GM23338 (cell line): ENCODE results near the gene GPHN. TPM values are rescaled to one million over a fixed set of nuclear protein-coding genes. Genes with fewer than 3 reads are reported as not detected.

Experiments
- ATAC-seq: fragments of 200-7000 bp; cut with Tn5 transposase; 3 replicates; pipeline ENCODE4 v1.9.1; 2020
- DNase-seq: peaks from one replicate; pipeline ENCODE4 v3.0.0-alpha.2; 2015; ENCODE audit warnings: low spot score
- H2AFZ ChIP-seq: fragments of 200-600 bp; sonication (generic); 2 replicates; pipeline ENCODE4 v1.8.0; 2016; ENCODE audit warnings: antibody characterized with exemption, mild to moderate bottlenecking, moderate library complexity
- H3F3A ChIP-seq: fragments of 200-600 bp; sonication (generic); replicated peaks from 2 replicates; pipeline ENCODE4 v1.8.0; 2017; ENCODE audit warnings: antibody characterized with exemption, mixed run types, low read depth
- H3K27ac ChIP-seq: fragments of 200-600 bp; sonication (generic); 2 replicates; pipeline ENCODE4 v1.6.1; 2016; ENCODE audit warnings: low read depth
- H3K27me3 ChIP-seq: fragments of 200-600 bp; sonication (generic); 2 replicates; pipeline ENCODE4 v1.8.0; 2016; ENCODE audit warnings: mild to moderate bottlenecking, mixed run types, moderate library complexity; ENCODE audit not compliant: insufficient read depth
- H3K36me3 ChIP-seq: fragments of 200-600 bp; sonication (generic); 2 replicates; pipeline ENCODE4 v1.8.0; 2016; ENCODE audit warnings: mild to moderate bottlenecking; ENCODE audit not compliant: insufficient read depth
- H3K4me1 ChIP-seq: fragments of 200-600 bp; sonication (generic); 2 replicates; pipeline ENCODE4 v1.8.0; 2016; ENCODE audit warnings: mild to moderate bottlenecking, moderate library complexity; ENCODE audit not compliant: insufficient read depth
- H3K4me2 ChIP-seq: fragments of 200-600 bp; sonication (generic); 2 replicates; pipeline ENCODE4 v1.7.1; 2017; ENCODE audit warnings: mixed run types
- H3K4me3 ChIP-seq: fragments of 200-600 bp; sonication (generic); 2 replicates; pipeline ENCODE4 v1.6.1; 2016; ENCODE audit warnings: mixed run types
- H3K79me2 ChIP-seq: fragments of 200-600 bp; sonication (generic); replicated peaks from 2 replicates; pipeline ENCODE4 v1.8.0; 2017; ENCODE audit warnings: mild to moderate bottlenecking; ENCODE audit not compliant: insufficient read depth
- H3K9me2 ChIP-seq: fragments of 200-600 bp; sonication (generic); 2 replicates; pipeline ENCODE4 v1.8.0; 2017; ENCODE audit not compliant: insufficient read depth
- H4K20me1 ChIP-seq: fragments of 200-600 bp; sonication (generic); replicated peaks from 2 replicates; pipeline ENCODE4 v1.8.0; 2017; ENCODE audit warnings: mild to moderate bottlenecking; ENCODE audit not compliant: insufficient read depth
- H3K27ac Mint-ChIP-seq: 2 replicates; pipeline ENCODE4 v1.8.0; 2020; ENCODE audit warnings: inconsistent platforms, mild to moderate bottlenecking, moderate library complexity, mixed read lengths
- H3K27me3 Mint-ChIP-seq: 3 replicates; pipeline ENCODE4 v1.8.0; 2022; ENCODE audit warnings: low read depth, mild to moderate bottlenecking, moderate library complexity, mixed read lengths, inconsistent platforms; ENCODE audit not compliant: insufficient read depth, poor library complexity
- H3K36me3 Mint-ChIP-seq: 3 replicates; pipeline ENCODE4 v1.8.0; 2021; ENCODE audit warnings: low read depth, mild to moderate bottlenecking, inconsistent platforms, moderate library complexity, mixed read lengths
- H3K4me1 Mint-ChIP-seq: 3 replicates; pipeline ENCODE4 v1.8.0; 2020; ENCODE audit warnings: mild to moderate bottlenecking, inconsistent platforms, mixed read lengths
- H3K4me3 Mint-ChIP-seq: 3 replicates; pipeline ENCODE4 v1.8.0; 2021; ENCODE audit warnings: moderate library complexity, mild to moderate bottlenecking, inconsistent platforms, mixed read lengths
- H3K9me3 Mint-ChIP-seq: 3 replicates; pipeline ENCODE4 v1.8.0; 2020; ENCODE audit warnings: moderate library complexity, mild to moderate bottlenecking, inconsistent platforms, mixed read lengths
- CREB1 ChIP-seq: fragments of 250-450 bp; sonication (Bioruptor Pico); IDR thresholded peaks from 2 replicates; pipeline ENCODE4 v1.5.0; 2020; ENCODE audit warnings: low read depth, mild to moderate bottlenecking, moderate library complexity
- CTCF ChIP-seq, 2 experiments: fragments of 200-600 bp in 1 of 2; sonication (generic) in 1 of 2; conservative IDR thresholded peaks; 2 replicates each; pipeline versions ENCODE4 v1.5.1 to v1.6.1; 2016 to 2017; ENCODE audit warnings: antibody characterized with exemption in 2 of 2, low read depth in 2 of 2, mild to moderate bottlenecking in 2 of 2, moderate library complexity in 1 of 2
- EZH2 ChIP-seq: fragments of 200-600 bp; sonication (generic); IDR thresholded peaks from one replicate; pipeline ENCODE4 v1.8.0; 2017; ENCODE audit warnings: antibody characterized with exemption, mild to moderate bottlenecking, low read depth; ENCODE audit not compliant: unreplicated experiment
- EZH2phosphoT487 ChIP-seq: fragments of 200-600 bp; sonication (generic); IDR thresholded peaks from one replicate; pipeline ENCODE4 v1.8.1; 2018; ENCODE audit warnings: antibody characterized with exemption; ENCODE audit not compliant: unreplicated experiment
- JUNB ChIP-seq: IDR thresholded peaks from one replicate; pipeline ENCODE4 v1.6.1; 2016; ENCODE audit warnings: antibody characterized with exemption; ENCODE audit not compliant: unreplicated experiment
- NANOG ChIP-seq: IDR thresholded peaks from 2 replicates; pipeline ENCODE4 v1.6.1; 2016; ENCODE audit warnings: antibody characterized with exemption, borderline replicate concordance
- REST ChIP-seq: IDR thresholded peaks from one replicate; pipeline ENCODE4 v1.6.1; 2018; ENCODE audit warnings: antibody characterized with exemption; ENCODE audit not compliant: unreplicated experiment
- ZNF331 ChIP-seq: fragments of 250-450 bp; sonication (Bioruptor Pico); IDR thresholded peaks from 2 replicates; pipeline ENCODE4 v1.5.0; 2020; ENCODE audit warnings: low read depth, mild to moderate bottlenecking, moderate library complexity
- ZNF462 ChIP-seq: fragments of 250-450 bp; sonication (Bioruptor Pico); IDR thresholded peaks from 2 replicates; pipeline ENCODE4 v1.5.0; 2020; ENCODE audit warnings: mild to moderate bottlenecking, moderate library complexity
- polyA plus RNA-seq: library from polyadenylated mRNA; unstranded; fragments of >200 nt; fragmentation: Nextera tagmentation; extraction: Ambion mirVana; gene quantifications from 2 replicates; pipeline ENCODE4 v1.2.1, GENCODE V29; 2016
- total RNA-seq: library from RNA; depleted of rRNA; stranded (reverse); fragments of >200 nt; shearing (Covaris generic); gene quantifications from 2 replicates; pipeline ENCODE4 v1.2.3, GENCODE V29; 2014

GPHN gene
- total and polyA plus RNA-seq, 2 experiments from 2014 or later: 17.6 to 20.6 TPM

GRCh38 chr14:66804141-66804540, 296.2 kb downstream of the GPHN start (continued):
- TF ChIP-seq REST (no peak), NANOG (no peak), EZH2 (no peak), CREB1 (no peak), EZH2phosphoT487 (no peak), ZNF331 (CRISPR knock-in tag) (no peak)

- H3K36me3 ChIP-seq: 0 out of 2 replicates have a peak, but pooled peaks cover 5% of the 10 kb centered on the region
- Mint-ChIP-seq H3K27ac (no peak overlapping the region), H3K4me3 (no peak overlapping the region), H3K4me1 (peaks cover 4% of the 10 kb centered on the region; the same call in 2 of the 3 replicates), H3K36me3 (peaks cover 28% of the 10 kb centered on the region), H3K9me3 (peaks cover 25% of the 10 kb centered on the region), H3K27me3 (no peaks in the 10 kb centered on the region)
- H3K4me3 ChIP-seq: no peak overlapping the region
- H3F3A ChIP-seq: no peaks in the 10 kb centered on the region
- no peak for DNase-seq
- TF ChIP-seq CREB1: no peak
- H3K4me1 ChIP-seq: no peaks in the 10 kb centered on the region
- no peak overlapping the region for H3K27ac ChIP-seq
- no peaks in the 10 kb centered on the region for H4K20me1 ChIP-seq
- no peaks in the 10 kb centered on the region for H3K27me3 ChIP-seq
- no peak overlapping the region for H3K4me2 ChIP-seq
- peaks cover 9% of the 10 kb centered on the region; the same call in 1 of the 2 replicates for H3K9me2 ChIP-seq
- H2AFZ ChIP-seq: no peak overlapping the region
- H3K79me2 ChIP-seq: no peaks in the 10 kb centered on the region
- ATAC-seq: no peak
These were observed 305.7 kb downstream of the GPHN start for GRCh38 chr14:66813636-66814035.

- TF ChIP-seq ZNF462 (CRISPR knock-in tag) (no peak), JUNB (no peak), CTCF (conservative IDR thresholded peaks at IDR 0.05; ENCODE audit: low read depth in 2 of 2) (no peak)
- no peak overlapping the region for H3K4me2 ChIP-seq
- no peak overlapping the region for H3K27ac Mint-ChIP-seq
- no peaks in the 10 kb centered on the region for H3K79me2 ChIP-seq
- no peaks in the 10 kb centered on the region for H4K20me1 ChIP-seq
- H3K27me3 ChIP-seq: no peaks in the 10 kb centered on the region
- H3K27me3 Mint-ChIP-seq: no peaks in the 10 kb centered on the region
- 0 out of 2 replicates have a peak, but pooled peaks cover 5% of the 10 kb centered on the region for H3K36me3 ChIP-seq
- no peaks in the 10 kb centered on the region for H3K4me1 ChIP-seq
- H3K9me3 Mint-ChIP-seq: peaks cover 25% of the 10 kb centered on the region
- no peaks in the 10 kb centered on the region for H3F3A ChIP-seq
- H3K36me3 Mint-ChIP-seq: peaks cover 28% of the 10 kb centered on the region
- H3K4me1 Mint-ChIP-seq: no peaks in the 10 kb centered on the region
- no peak overlapping the region for H3K27ac ChIP-seq
- peaks cover 9% of the 10 kb centered on the region; the same call in 1 of the 2 replicates for H3K9me2 ChIP-seq
- DNase-seq (no peak), ATAC-seq (no peak)
- H3K4me3 Mint-ChIP-seq: no peak overlapping the region
- no peak overlapping the region for H3K4me3 ChIP-seq
- no peak overlapping the region for H2AFZ ChIP-seq
These were observed 307.7 kb downstream of the GPHN start for GRCh38 chr14:66815687-66816086.
